ENCODE data around the gene TIPARP. TPM values are rescaled to one million over a fixed set of nuclear protein-coding genes. Genes with fewer than 3 reads are reported as not detected.

TIPARP gene
- total RNA-seq, 4 donors from 2014 or later: 23.3 to 65.0 (median 31.2) TPM

GRCh38 chr3:156685752-156686151 is 11.4 kb downstream of the TIPARP start:
- Histone ChIP-seq H3K27me3 (no peaks in the 10 kb centered on the region), H3K36me3 (no peaks in the 10 kb centered on the region), H3K27ac (peak overlapping the region in 1 of 3 donors; percentile 7), H3K4me1 (peaks cover 26 to 63% of the 10 kb centered on the region in 2 donors), H3K4me3 (replicated peaks in 1 of 3) (no peak overlapping the region), H3K9me3 (no peaks in the 10 kb centered on the region)
- intact Hi-C loops (cut with DNase I): no loop called here
- peak in 1 of 2 donors; percentile 7 for DNase-seq
- TF ChIP-seq POLR2A (IDR thresholded peaks at IDR 0.05): no peak
- TF ChIP-seq, protein P1, sequence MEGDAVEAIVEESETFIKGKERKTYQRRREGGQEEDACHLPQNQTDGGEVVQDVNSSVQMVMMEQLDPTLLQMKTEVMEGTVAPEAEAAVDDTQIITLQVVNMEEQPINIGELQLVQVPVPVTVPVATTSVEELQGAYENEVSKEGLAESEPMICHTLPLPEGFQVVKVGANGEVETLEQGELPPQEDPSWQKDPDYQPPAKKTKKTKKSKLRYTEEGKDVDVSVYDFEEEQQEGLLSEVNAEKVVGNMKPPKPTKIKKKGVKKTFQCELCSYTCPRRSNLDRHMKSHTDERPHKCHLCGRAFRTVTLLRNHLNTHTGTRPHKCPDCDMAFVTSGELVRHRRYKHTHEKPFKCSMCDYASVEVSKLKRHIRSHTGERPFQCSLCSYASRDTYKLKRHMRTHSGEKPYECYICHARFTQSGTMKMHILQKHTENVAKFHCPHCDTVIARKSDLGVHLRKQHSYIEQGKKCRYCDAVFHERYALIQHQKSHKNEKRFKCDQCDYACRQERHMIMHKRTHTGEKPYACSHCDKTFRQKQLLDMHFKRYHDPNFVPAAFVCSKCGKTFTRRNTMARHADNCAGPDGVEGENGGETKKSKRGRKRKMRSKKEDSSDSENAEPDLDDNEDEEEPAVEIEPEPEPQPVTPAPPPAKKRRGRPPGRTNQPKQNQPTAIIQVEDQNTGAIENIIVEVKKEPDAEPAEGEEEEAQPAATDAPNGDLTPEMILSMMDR (IDR thresholded peaks at IDR 0.05): no peak

- Histone ChIP-seq H3K4me1 (peaks cover 16 to 54% of the 10 kb centered on the region in 2 donors), H3K9me3 (no peaks in the 10 kb centered on the region), H3K27me3 (no peaks in the 10 kb centered on the region), H3K4me3 (replicated peaks in 1 of 3) (no peak overlapping the region), H3K27ac (no peak overlapping the region), H3K36me3 (no peaks in the 10 kb centered on the region)
- intact Hi-C loops (cut with DNase I): no loop called here
- no peak for DNase-seq
- TF ChIP-seq, protein P1 (IDR thresholded peaks at IDR 0.05): no peak
- no peak for TF ChIP-seq POLR2A (IDR thresholded peaks at IDR 0.05)
Measured at GRCh38 chr3:156687023-156687422, 12.6 kb downstream of the TIPARP start.

DNA sequence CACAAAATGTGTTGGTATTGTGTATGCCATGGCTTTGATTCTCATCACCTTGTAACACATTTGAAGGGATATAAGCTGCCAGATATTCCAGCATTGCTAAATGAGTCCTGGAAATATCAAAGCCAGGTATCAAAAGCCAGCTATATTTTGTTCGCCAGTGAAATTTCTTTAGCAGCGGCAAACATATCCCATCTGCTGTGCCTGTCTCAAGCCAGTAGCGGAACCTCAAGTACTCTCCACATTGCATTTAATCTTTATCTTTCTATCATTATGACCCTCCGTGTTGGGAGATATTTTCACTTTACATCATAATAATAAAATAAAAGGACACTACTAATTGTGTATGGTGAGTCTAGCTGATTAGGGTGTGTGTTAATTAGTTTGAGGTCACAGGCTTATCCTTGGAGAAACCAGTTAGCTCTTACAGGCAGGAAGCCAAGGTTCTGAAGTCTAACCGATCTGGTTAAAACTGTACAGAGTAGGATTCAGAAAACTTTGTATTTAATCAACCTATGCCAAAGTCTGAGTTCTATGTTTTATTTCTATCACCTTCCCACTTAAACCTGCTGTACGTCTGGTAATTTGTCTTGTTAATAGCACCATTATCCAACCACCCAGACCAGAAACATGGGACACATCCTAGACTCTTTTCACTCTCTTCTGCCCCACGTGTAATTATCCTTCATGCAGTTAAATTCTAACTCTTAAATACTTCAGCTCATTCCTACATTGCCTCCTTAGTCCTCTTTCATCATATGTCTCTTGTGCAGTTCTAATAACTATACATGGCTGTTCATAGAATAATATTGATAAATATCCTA is 14.5 kb downstream of the TIPARP start:
- H3K27me3 ChIP-seq: no peaks in the 10 kb centered on the region
- no peak for DNase-seq
- no peak overlapping the region for H3K27ac ChIP-seq
- intact Hi-C loops (cut with DNase I): no loop called here
- 87 to 94% methylated on average over 7 of the region's 7 CpGs for WGBS, 2 donors
- no peaks in the 10 kb centered on the region for H3K9me3 ChIP-seq
- H3K4me1 ChIP-seq: peaks cover 15 to 47% of the 10 kb centered on the region in 2 donors
- TF ChIP-seq, protein P1 (IDR thresholded peaks at IDR 0.05): no peak
- TF ChIP-seq POLR2A (IDR thresholded peaks at IDR 0.05): no peak
- no peaks in the 10 kb centered on the region for H3K36me3 ChIP-seq
- no peak overlapping the region for H3K4me3 ChIP-seq (replicated peaks in 1 of 3)

DNA sequence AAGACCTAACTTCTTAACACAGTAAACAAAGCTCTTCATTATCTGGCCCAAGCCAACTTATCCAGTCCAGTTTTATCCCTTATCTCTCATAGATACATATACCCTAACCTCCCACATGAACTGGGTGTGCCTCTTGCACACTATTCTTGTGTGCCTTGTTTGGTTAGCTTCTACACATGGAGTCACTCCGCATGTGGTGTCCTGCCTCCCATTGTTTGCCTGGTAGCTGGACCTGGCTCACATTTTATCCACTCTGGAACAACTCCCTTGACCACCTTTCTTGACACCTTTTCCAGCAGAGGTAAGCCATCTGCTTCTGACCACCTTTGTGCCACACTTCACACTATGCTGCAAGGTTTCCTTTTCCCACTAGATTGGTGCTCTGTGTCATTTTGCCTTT is 15.2 kb downstream of the TIPARP start:
- TF ChIP-seq POLR2A (IDR thresholded peaks at IDR 0.05): no peak
- TF ChIP-seq, protein P1 (IDR thresholded peaks at IDR 0.05): no peak
- H3K27me3 ChIP-seq: no peaks in the 10 kb centered on the region
- 0% methylated on average over 1 of the region's 1 CpG for WGBS, 2 donors
- peaks cover 15 to 47% of the 10 kb centered on the region in 2 donors for H3K4me1 ChIP-seq
- intact Hi-C loops (cut with DNase I): no loop called here
- no peak for DNase-seq
- H3K27ac ChIP-seq: no peak overlapping the region
- no peaks in the 10 kb centered on the region for H3K36me3 ChIP-seq
- no peaks in the 10 kb centered on the region for H3K9me3 ChIP-seq
- H3K4me3 ChIP-seq (replicated peaks in 1 of 3): no peak overlapping the region

DNA sequence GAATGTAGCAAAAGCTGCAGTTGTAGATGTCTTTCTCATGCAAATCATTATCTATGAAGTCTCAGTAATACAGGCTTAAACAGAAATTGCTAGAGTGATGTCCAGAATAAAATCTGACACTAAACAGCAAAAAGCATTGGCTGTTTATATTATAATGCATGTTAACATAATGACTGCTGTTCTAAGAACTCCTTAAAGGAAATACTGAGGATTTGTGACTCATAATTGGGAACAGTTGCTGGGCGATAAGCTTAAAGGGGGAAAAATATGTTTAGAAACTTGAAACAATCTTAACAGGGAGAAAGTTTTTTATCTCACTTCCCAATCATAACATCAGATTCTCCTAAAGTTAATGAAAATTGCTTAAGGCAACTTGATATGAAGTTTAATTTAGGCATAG is 17.5 kb downstream of the TIPARP start:
- TF ChIP-seq, protein P1 (IDR thresholded peaks at IDR 0.05): no peak
- TF ChIP-seq POLR2A (IDR thresholded peaks at IDR 0.05): no peak
- intact Hi-C loops (cut with DNase I): no loop called here
- no peak for DNase-seq
- WGBS, 2 donors: 59 to 71% methylated on average over 1 of the region's 1 CpG
- Histone ChIP-seq H3K9me3 (no peaks in the 10 kb centered on the region), H3K36me3 (peaks cover 8 to 21% of the 10 kb centered on the region in 2 donors), H3K4me1 (peaks cover 3 to 26% of the 10 kb centered on the region in 2 donors), H3K27me3 (no peaks in the 10 kb centered on the region), H3K27ac (no peak overlapping the region), H3K4me3 (replicated peaks in 1 of 3) (no peak overlapping the region)
